GM13976 (cell line): ENCODE data around the gene GPN2.

Experiments
- DNase-seq: peaks from one replicate; pipeline ENCODE4 v3.0.0; 2012; ENCODE audit warnings: low spot score
- in situ Hi-C: fragments of 300-500 bp; cut with MboI; formaldehyde crosslinking; loops from one replicate; pipeline ENCODE4 v1.12.0; 2022; ENCODE audit warnings: low sequenced_read_pairs, mixed read lengths, inconsistent platforms; ENCODE audit not compliant: unreplicated experiment
- TF ChIP-seq, protein P1 (sequence below): IDR thresholded peaks from 2 replicates; pipeline ENCODE4 v1.5.1; 2012; ENCODE audit warnings: borderline replicate concordance, mild to moderate bottlenecking; ENCODE audit not compliant: insufficient read depth; ENCODE audit errors: extremely low read depth, missing control alignments, control extremely low read depth

The GPN2 gene

DNA sequence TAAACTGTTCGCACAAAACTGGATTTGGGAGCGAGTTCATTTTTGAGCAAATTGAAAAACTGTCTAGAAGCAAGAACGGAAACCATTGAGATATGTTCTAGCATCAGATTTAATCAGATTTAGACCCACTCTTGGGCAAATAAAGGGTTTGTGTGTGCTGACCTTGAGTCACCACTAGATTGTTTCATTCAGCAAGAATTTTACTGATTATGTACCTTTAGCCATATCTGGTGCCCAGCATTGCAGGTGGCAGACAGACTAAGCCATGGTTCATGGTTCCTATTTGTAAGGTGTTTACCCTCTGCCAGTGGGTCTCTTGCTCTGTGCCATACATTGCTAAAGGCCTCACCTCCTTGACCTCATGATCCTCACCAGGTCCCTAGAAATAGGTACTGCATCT lies 32.8 kb upstream of the GPN2 start:
- DNase-seq: no peak
- in situ Hi-C loops: no loop called here
- TF ChIP-seq, protein P1, sequence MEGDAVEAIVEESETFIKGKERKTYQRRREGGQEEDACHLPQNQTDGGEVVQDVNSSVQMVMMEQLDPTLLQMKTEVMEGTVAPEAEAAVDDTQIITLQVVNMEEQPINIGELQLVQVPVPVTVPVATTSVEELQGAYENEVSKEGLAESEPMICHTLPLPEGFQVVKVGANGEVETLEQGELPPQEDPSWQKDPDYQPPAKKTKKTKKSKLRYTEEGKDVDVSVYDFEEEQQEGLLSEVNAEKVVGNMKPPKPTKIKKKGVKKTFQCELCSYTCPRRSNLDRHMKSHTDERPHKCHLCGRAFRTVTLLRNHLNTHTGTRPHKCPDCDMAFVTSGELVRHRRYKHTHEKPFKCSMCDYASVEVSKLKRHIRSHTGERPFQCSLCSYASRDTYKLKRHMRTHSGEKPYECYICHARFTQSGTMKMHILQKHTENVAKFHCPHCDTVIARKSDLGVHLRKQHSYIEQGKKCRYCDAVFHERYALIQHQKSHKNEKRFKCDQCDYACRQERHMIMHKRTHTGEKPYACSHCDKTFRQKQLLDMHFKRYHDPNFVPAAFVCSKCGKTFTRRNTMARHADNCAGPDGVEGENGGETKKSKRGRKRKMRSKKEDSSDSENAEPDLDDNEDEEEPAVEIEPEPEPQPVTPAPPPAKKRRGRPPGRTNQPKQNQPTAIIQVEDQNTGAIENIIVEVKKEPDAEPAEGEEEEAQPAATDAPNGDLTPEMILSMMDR: no peak

DNA sequence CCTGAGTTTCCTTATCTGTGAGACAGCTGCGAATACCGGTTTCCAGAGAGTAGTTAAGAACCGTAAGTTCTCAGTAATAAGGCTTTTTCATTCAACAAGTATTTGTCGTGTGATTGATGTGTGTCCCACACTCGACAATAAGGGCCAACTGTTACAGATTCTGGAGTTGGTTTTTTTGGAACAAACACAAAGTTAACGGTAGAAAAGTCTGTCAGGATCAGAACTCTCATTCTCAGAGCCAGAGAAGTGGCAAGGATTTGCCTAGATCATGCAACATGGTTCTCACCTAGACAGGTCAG lies 32.3 kb upstream of the GPN2 start:
- TF ChIP-seq, protein P1: no peak
- in situ Hi-C loops: no loop called here
- no peak for DNase-seq

DNA sequence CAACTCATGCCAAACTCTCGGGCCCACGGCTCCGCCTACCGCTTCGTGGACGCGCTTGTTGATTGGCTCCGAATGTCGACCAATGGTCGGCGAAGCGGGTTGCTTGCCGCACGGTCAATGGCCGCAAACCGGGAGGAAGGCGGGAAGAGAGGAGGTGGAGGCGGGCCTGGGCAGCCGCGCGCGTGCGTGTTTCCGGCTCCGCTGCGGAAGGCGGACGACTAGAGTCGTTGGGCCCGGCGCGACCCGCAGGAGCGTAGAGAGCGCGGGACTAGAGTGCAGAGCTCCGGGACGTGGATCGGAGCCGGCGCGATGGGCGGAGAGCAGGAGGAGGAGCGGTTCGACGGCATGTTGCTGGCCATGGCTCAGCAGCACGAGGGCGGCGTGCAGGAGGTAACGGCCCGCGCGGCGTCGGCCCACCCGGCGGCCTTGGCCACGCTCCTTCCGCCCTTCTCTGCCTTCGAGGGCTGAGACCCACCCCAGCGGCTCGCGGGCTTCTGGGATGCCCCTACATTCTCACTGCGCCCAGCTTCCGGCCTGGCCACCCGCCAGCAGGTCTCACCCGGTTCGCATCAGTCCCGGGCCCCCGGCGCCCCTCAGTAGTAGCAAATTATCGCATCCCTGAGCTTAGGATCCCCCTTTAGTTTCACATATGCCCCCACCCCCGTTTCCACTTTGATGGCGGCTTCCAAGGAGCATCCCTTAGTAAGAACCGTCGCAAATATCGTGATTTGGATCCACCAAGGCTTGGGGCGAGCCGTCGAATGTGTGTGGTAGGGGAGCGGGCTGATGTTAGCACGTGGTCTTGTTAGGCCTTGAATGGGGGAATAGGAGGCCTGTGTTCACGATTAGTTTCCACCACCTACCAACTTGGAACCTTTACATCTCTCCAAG lies 31.7 kb upstream of the GPN2 start, which contains the start of gene NUDC:
NUDC (plus strand) TSS at position 204 of the 891 bp plus-strand sequence; CDS start at position 310, 106 bp downstream.
- peak; percentile 98 for DNase-seq
- TF ChIP-seq, protein P1: no peak
- in situ Hi-C loops: no loop called here

DNA sequence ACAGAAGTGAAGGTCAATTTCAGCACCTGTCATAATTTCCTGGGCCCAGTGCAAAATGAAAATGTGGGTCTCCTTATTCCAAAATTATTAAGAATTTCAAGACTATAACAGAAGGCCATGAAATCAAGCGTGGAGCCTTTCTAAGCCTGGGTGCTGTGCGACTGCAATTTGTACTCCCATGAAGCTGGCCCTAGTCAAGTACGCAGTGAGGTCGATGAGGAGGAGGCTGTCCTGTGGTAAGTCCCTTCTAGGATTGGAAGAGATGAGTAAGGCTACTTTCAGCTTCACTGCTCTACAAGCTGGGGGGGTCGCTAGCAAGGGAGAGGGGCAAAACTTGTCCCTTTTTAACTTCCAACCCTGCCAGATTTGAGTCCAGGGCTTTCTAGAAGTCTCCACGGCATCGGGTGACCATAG lies 31.1 kb upstream of the GPN2 start:
- in situ Hi-C loops: no loop called here
- TF ChIP-seq, protein P1: no peak
- DNase-seq: no peak

DNA sequence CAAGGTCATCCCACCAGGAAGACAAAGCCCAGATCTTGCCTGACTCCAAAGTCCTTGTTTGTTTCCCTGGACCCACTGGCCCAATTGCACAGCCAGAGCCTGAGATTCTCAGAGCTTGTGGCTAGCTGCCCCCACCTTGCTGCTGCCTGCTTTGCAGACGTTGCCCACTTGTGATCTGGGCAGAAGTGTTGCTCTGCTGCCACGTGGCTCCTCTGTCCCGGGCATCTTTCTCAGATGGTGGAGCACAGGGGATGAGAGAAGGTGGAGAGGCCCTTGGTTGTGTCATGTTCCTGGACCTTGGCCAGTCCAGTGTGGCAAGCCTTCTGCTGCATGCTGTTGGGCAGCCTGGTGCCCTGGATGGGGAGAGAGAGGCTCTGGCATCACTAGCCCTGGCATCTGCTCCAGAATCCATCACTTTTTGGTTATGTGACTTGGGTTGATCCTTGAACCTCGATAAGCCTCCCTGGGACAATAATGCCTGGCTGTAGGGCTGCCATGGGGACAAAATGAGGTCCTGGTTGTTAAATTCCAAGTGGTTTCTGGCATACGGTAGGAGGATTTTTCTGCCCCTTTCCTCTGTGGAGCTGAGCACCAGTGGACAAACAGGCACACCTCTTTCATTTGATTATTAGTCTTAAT lies 25.2 kb upstream of the GPN2 start:
- in situ Hi-C loops: no loop called here
- TF ChIP-seq, protein P1: no peak
- no peak for DNase-seq

DNA sequence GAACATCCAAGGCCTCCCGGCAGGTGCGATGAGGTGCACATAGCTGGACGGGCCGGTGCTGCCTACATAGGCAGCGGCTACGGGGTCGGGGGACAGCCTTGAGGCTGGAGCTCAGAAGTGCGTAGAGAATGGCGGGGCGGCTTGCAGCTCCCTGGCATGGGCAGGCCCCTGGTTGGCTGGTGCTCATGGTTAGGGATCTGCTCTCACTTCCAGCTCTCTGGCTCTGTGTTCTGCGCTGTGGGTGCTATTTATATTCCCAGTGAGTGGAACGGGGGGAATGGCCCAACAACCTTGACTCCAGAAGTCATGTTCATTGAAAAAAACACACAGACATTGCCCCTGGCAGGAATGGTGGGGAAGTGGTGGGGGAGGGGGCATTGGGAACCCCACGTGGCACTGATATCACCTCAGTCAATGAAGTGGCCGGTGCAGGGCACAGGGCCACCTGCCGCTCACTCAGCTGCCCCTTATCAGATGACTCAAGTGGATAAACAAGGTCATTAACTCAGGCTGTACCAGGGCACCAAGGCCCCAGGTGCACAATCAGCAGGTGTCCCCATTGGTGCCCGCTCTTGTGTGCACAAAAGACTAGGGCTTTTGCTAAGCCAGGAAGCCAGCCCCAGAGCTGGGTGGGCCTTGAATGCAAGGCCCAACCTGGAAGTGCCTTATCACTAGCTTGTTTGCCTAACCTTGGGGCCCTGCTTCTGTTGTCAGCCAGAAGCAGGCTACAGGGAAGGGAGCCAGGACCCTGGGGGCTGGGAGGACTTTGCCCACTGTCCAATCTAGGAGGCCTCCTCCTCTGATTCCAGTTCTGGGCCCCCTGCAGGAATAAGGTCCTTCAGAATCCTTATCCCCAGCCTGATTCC lies 23.9 kb upstream of the GPN2 start, which contains the start of gene NR0B2:
NR0B2 (minus strand) TSS at position 222 of the 866 bp plus-strand sequence; CDS start at position 187, 35 bp downstream.
- TF ChIP-seq, protein P1: no peak
- in situ Hi-C loops: no loop called here
- DNase-seq: no peak
